Transverse colon (tissue), 4 donors: ENCODE results near the gene FAM169A.

ENCODE experiments used
- CTCF ChIP-seq, 5 experiments: fragments of 200-600 bp in 3 of 5; fragments of 450-650 bp in 2 of 5; sonication (generic) in 3 of 5; IDR thresholded peaks; 1 replicate in 2 of 5; 2 replicates in 3 of 5; pipeline ENCODE4 v1.5.1; 2016 to 2017; ENCODE audit warnings: antibody characterized with exemption in 5 of 5, inconsistent platforms in 3 of 5, mild to moderate bottlenecking in 2 of 5, moderate library complexity in 1 of 5
- EP300 ChIP-seq: sonication (generic); formaldehyde crosslinking; IDR thresholded peaks from one replicate; pipeline ENCODE4 v1.6.1; 2017; ENCODE audit warnings: antibody characterized with exemption, low read depth
- POLR2A ChIP-seq: fragments of 450-650 bp; IDR thresholded peaks from one replicate; pipeline ENCODE4 v1.6.1; 2016; ENCODE audit warnings: antibody characterized with exemption, mild to moderate bottlenecking, moderate library complexity
- POLR2AphosphoS5 ChIP-seq, 3 donors: sonication (generic); formaldehyde crosslinking; IDR thresholded peaks; one replicate each; pipeline ENCODE4 v1.6.1; 2016; ENCODE audit warnings: antibody characterized with exemption in 3 of 3

- TF ChIP-seq CTCF (IDR thresholded peaks at IDR 0.05) (no peak), EP300 (no peak), POLR2A (no peak), POLR2AphosphoS5 (IDR thresholded peaks at IDR 0.05) (no peak)
Observed at GRCh38 chr5:74838262-74838661, 27.9 kb downstream of the FAM169A start.
